Breast epithelium (tissue), 3 donors: Measurements from ENCODE around the gene ZACN.

ENCODE experiments used
- CTCF ChIP-seq, 3 donors: fragments of 450-650 bp; IDR thresholded peaks; one replicate each; pipeline ENCODE4 v1.5.1; 2016 to 2017; ENCODE audit warnings: antibody characterized with exemption in 3 of 3, mild to moderate bottlenecking in 3 of 3, moderate library complexity in 3 of 3
- POLR2AphosphoS5 ChIP-seq, 3 donors: sonication (generic); formaldehyde crosslinking; IDR thresholded peaks; one replicate each; pipeline ENCODE4 v1.6.1; 2017; ENCODE audit warnings: antibody characterized with exemption in 3 of 3

GRCh38 chr17:76131051-76131691, 52.2 kb downstream of the ZACN start:
- TF ChIP-seq CTCF (IDR thresholded peaks at IDR 0.05): no peak
- TF ChIP-seq POLR2AphosphoS5 (IDR thresholded peaks at IDR 0.05): no peak
